Transverse colon (tissue), 4 donors: ENCODE data around the gene LAMC2.
A peak's percentile ranks its signal among the peaks of the same experiment; 100 is the strongest.

Experiments
- CTCF ChIP-seq, 5 experiments: fragments of 200-600 bp in 3 of 5; fragments of 450-650 bp in 2 of 5; sonication (generic) in 3 of 5; IDR thresholded peaks; 1 replicate in 2 of 5; 2 replicates in 3 of 5; pipeline ENCODE4 v1.5.1; 2016 to 2017; ENCODE audit warnings: antibody characterized with exemption in 5 of 5, inconsistent platforms in 3 of 5, mild to moderate bottlenecking in 2 of 5, moderate library complexity in 1 of 5
- EP300 ChIP-seq: sonication (generic); formaldehyde crosslinking; IDR thresholded peaks from one replicate; pipeline ENCODE4 v1.6.1; 2017; ENCODE audit warnings: antibody characterized with exemption, low read depth
- POLR2A ChIP-seq: fragments of 450-650 bp; IDR thresholded peaks from one replicate; pipeline ENCODE4 v1.6.1; 2016; ENCODE audit warnings: antibody characterized with exemption, mild to moderate bottlenecking, moderate library complexity
- POLR2AphosphoS5 ChIP-seq, 3 donors: sonication (generic); formaldehyde crosslinking; IDR thresholded peaks; one replicate each; pipeline ENCODE4 v1.6.1; 2016; ENCODE audit warnings: antibody characterized with exemption in 3 of 3

GRCh38 chr1:183186841-183187240, 777 bp downstream of the LAMC2 start:
- TF ChIP-seq CTCF (IDR thresholded peaks at IDR 0.05) (no peak), POLR2A (no peak), EP300 (no peak), POLR2AphosphoS5 (IDR thresholded peaks at IDR 0.05) (peak in 2 of 3 donors; percentile 47 to 49)
